CD1c-positive myeloid dendritic cell (primary cell): Measurements from ENCODE around the gene LRFN4.
A peak's percentile ranks its signal among the peaks of the same experiment; 100 is the strongest.

ENCODE experiments used
- DNase-seq: peaks from one replicate; pipeline ENCODE4 v3.0.0-alpha.2; 2016; ENCODE audit errors: extremely low spot score

LRFN4 gene

GRCh38 chr11:66889960-66890359 lies 33.1 kb downstream of the LRFN4 start:
- no peak for DNase-seq

- DNase-seq, result peak; percentile 36
These were observed 35.2 kb downstream of the LRFN4 start for GRCh38 chr11:66891851-66892660.

- DNase-seq, result no peak
These were observed 36.0 kb downstream of the LRFN4 start for GRCh38 chr11:66892911-66893310.

GRCh38 chr11:66894141-66894540 lies 37.3 kb downstream of the LRFN4 start:
- DNase-seq, result no peak

GRCh38 chr11:66901964-66902390 lies 45.1 kb downstream of the LRFN4 start:
- no peak for DNase-seq

GRCh38 chr11:66902486-66903177 lies 45.8 kb downstream of the LRFN4 start:
- DNase-seq, result no peak

GRCh38 chr11:66904055-66904454 lies 47.2 kb downstream of the LRFN4 start:
- no peak for DNase-seq

GRCh38 chr11:66904561-66904960 lies 47.7 kb downstream of the LRFN4 start:
- DNase-seq, result no peak

- no peak for DNase-seq
These were observed 48.2 kb downstream of the LRFN4 start for GRCh38 chr11:66904981-66905521.

GRCh38 chr11:66905631-66906030 lies 48.8 kb downstream of the LRFN4 start:
- DNase-seq, result no peak

- peak; percentile 36 for DNase-seq
These were observed 49.3 kb downstream of the LRFN4 start for GRCh38 chr11:66906061-66906733.

- DNase-seq, result no peak
These were observed 51.1 kb downstream of the LRFN4 start for GRCh38 chr11:66907751-66908630.

- no peak for DNase-seq
These were observed 52.3 kb downstream of the LRFN4 start for GRCh38 chr11:66909181-66909580.

- no peak for DNase-seq
These were observed 53.2 kb downstream of the LRFN4 start for GRCh38 chr11:66910016-66910415.
